ENCODE results near the gene ZC3H18.

DNA sequence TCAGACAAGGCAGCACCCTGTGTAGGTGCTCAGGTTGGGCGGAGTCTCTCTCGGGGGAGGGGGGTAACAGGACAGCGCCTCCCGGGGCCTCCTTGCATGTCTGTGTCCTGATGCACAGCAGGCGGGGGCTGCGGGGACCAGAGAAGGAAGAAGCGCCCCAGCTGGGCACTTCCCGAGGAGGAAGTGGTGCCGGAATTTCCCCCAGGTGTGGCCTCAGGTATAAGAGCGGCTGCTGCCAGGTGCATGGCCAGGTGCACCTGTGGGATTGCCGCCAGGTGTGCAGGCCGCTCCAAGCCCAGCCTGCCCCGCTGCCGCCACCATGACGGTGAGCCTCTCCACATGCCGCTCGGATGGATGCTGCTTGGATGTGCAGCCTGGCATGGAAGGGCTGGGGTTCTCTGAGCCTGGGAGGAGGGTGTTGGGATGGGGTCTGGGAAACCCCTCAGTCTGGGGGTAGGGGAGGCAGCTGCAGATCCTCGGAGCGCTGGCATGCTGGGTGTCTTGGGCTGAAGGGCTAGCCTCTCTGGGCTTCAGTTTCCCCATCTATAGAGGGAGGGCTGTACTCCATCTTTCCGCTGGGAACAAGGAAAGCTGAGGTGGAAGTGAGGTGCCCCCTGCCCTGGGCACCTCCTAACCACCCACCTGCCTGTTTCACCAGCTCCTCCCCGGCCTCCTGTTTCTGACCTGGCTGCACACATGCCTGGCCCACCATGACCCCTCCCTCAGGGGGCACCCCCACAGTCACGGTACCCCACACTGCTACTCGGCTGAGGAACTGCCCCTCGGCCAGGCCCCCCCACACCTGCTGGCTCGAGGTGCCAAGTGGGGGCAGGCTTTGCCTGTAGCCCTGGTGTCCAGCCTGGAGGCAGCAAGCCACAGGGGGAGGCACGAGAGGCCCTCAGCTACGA lies 68.4 kb downstream of the ZC3H18 start, which contains the start of gene IL17C:
- TF ChIP-seq CTCF (IDR thresholded peaks at IDR 0.05) (no peak), EP300 (IDR thresholded peaks at IDR 0.05) (no peak)

Data from ovary (tissue), 3 donors.